HCT116 (cell line): ENCODE results near the gene CCL13. TPM values are rescaled to one million over a fixed set of nuclear protein-coding genes. Genes with fewer than 3 reads are reported as not detected.

ENCODE experiments used
- ATAC-seq: fragments of 200-7000 bp; cut with Tn5 transposase; 2 replicates; pipeline ENCODE4 v1.9.1; 2020; ENCODE audit warnings: mild to moderate bottlenecking, moderate library complexity
- BruUV-seq: library from RNA; stranded (reverse); fragments of 400-500 nt; replicated peaks from 2 replicates; lab custom pipeline; 2021; lab: Mats Ljungman, UMichigan
- CTCF ChIA-PET: fragments of 300-600 bp; sonication (Branson Sonifier 250); formaldehyde crosslinking; loops from one replicate; lab custom pipeline; 2021; ENCODE audit warnings: antibody characterized with exemption; lab: Charles Lee
- POLR2A ChIA-PET: fragments of 300-600, 350-600 bp; sonication (Branson Sonifier 250); formaldehyde crosslinking; loops from one replicate; lab custom pipeline; 2021; ENCODE audit warnings: antibody characterized with exemption; lab: Charles Lee
- RAD21 ChIA-PET, 2 experiments: fragments of 300-600 bp; sonication (Branson Sonifier 250); formaldehyde crosslinking; loops; one replicate each; lab custom pipeline; 2023; ENCODE audit warnings: low total read pairs in 2 of 2; ENCODE audit not compliant: uncharacterized antibody in 2 of 2, unreplicated experiment in 2 of 2, low non-redundant PET in 1 of 2; lab: Charles Lee
- DNase-seq: peaks from one replicate; pipeline ENCODE4 v3.0.0-alpha.2; 2010; ENCODE audit warnings: low read depth, low spot score
- H2AFZ ChIP-seq: fragments of 200-600 bp; shearing (Covaris generic), sonication (generic); 2 replicates; pipeline ENCODE4 v1.6.1; 2017; ENCODE audit warnings: low read depth, mixed run types, mixed read lengths, antibody characterized with exemption, low read length; ENCODE audit not compliant: poor library complexity, severe bottlenecking
- H3K27ac ChIP-seq: 2 replicates; pipeline ENCODE4 v1.5.1; 2012; ENCODE audit warnings: low read depth, low read length
- H3K27me3 ChIP-seq: fragments of 200-600 bp; sonication (generic); 2 replicates; pipeline ENCODE4 v1.6.1; 2016; ENCODE audit warnings: mixed run types, low read length, mixed read lengths; ENCODE audit not compliant: insufficient read depth
- H3K36me3 ChIP-seq, 2 experiments: fragments of 200-500 bp in 1 of 2; fragments of 200-600 bp in 1 of 2; sonication (Bioruptor generic) in 1 of 2; sonication (generic) in 1 of 2; 2 replicates each; pipeline versions ENCODE4 v1.5.1 to v1.6.1; 2014 to 2016; ENCODE audit warnings: low read length in 2 of 2, inconsistent platforms in 1 of 2, mixed read lengths in 1 of 2, mixed run types in 1 of 2; ENCODE audit not compliant: insufficient read depth in 2 of 2, control insufficient read depth in 1 of 2
- H3K4me1 ChIP-seq, 2 experiments: fragments of 200-600 bp in 1 of 2; sonication (generic) in 1 of 2; 2 replicates each; pipeline versions ENCODE4 v1.5.1 to v1.6.1; 2012 to 2017; ENCODE audit warnings: low read length in 2 of 2, inconsistent platforms in 1 of 2, mild to moderate bottlenecking in 1 of 2, mixed read lengths in 1 of 2, mixed run types in 1 of 2, moderate library complexity in 1 of 2; ENCODE audit not compliant: insufficient read depth in 2 of 2, control insufficient read depth in 1 of 2
- H3K4me2 ChIP-seq: fragments of 200-600 bp; sonication (generic); 2 replicates; pipeline ENCODE4 v1.6.1; 2017; ENCODE audit warnings: mixed run types, low read length, mixed read lengths
- H3K4me3 ChIP-seq, 2 experiments: fragments of 200-600 bp in 1 of 2; sonication (generic) in 1 of 2; replicated peaks in 1 of 2; 2 replicates each; pipeline ENCODE4 v1.5.1; 2011 to 2016; ENCODE audit warnings: low read length in 2 of 2, control low read depth in 1 of 2, low read depth in 1 of 2, mild to moderate bottlenecking in 1 of 2, mixed read lengths in 1 of 2, mixed run types in 1 of 2
- H3K79me2 ChIP-seq: fragments of 200-600 bp; sonication (generic); 2 replicates; pipeline ENCODE4 v1.6.1; 2017; ENCODE audit warnings: mild to moderate bottlenecking, mixed run types, low read length, moderate library complexity, mixed read lengths; ENCODE audit not compliant: insufficient read depth
- H3K9ac ChIP-seq: fragments of 200-600 bp; sonication (generic); 2 replicates; pipeline ENCODE4 v1.6.1; 2016; ENCODE audit warnings: low read length, mixed read lengths
- H3K9me2 ChIP-seq: fragments of 200-600 bp; sonication (generic), shearing (Covaris generic); 2 replicates; pipeline ENCODE4 v1.6.1; 2017; ENCODE audit warnings: mixed run types, mild to moderate bottlenecking, moderate library complexity; ENCODE audit not compliant: insufficient read depth
- H3K9me3 ChIP-seq, 2 experiments: fragments of 200-500 bp in 1 of 2; fragments of 200-600 bp in 1 of 2; sonication (Bioruptor generic) in 1 of 2; sonication (generic) in 1 of 2; 2 replicates each; pipeline ENCODE4 v1.6.1; 2014 to 2017; ENCODE audit warnings: low read length in 2 of 2, mixed read lengths in 2 of 2, inconsistent platforms in 1 of 2, low read depth in 1 of 2, mild to moderate bottlenecking in 1 of 2, mixed run types in 1 of 2, moderate library complexity in 1 of 2; ENCODE audit not compliant: control insufficient read depth in 1 of 2, insufficient read depth in 1 of 2
- H4K20me1 ChIP-seq: fragments of 200-600 bp; sonication (generic), shearing (Covaris generic); 2 replicates; pipeline ENCODE4 v1.6.1; 2017; ENCODE audit warnings: mixed run types, mild to moderate bottlenecking, moderate library complexity; ENCODE audit not compliant: insufficient read depth
- CEBPB ChIP-seq: IDR thresholded peaks from 2 replicates; pipeline ENCODE4 v1.6.1; 2012; ENCODE audit warnings: low read depth
- EGR1 ChIP-seq: IDR thresholded peaks from 2 replicates; pipeline ENCODE4 v1.6.1; 2012; ENCODE audit warnings: low read depth
- ELF1 ChIP-seq: IDR thresholded peaks from 2 replicates; pipeline ENCODE4 v1.6.1; 2012; ENCODE audit warnings: low read depth, borderline replicate concordance
- EZH2 ChIP-seq: fragments of 200-600 bp; sonication (generic); IDR thresholded peaks from 2 replicates; pipeline ENCODE4 v1.6.1; 2017; ENCODE audit warnings: antibody characterized with exemption, mixed run types
- EZH2phosphoT487 ChIP-seq: fragments of 200-600 bp; IDR thresholded peaks from 2 replicates; pipeline ENCODE4 v1.6.1; 2018; ENCODE audit warnings: antibody characterized with exemption, borderline replicate concordance
- POLR2A ChIP-seq: IDR thresholded peaks from 2 replicates; pipeline ENCODE4 v1.7.0; 2011; ENCODE audit warnings: borderline replicate concordance; ENCODE audit not compliant: insufficient read depth, insufficient read length; ENCODE audit errors: extremely low read depth
- POLR2AphosphoS5 ChIP-seq: IDR thresholded peaks from 2 replicates; pipeline ENCODE4 v1.6.1; 2011; ENCODE audit warnings: mild to moderate bottlenecking, low read depth, low read length, moderate library complexity
- RAD21 ChIP-seq: IDR thresholded peaks from 2 replicates; pipeline ENCODE4 v1.6.1; 2012; ENCODE audit warnings: low read depth, mild to moderate bottlenecking
- REST ChIP-seq: IDR thresholded peaks from 2 replicates; pipeline ENCODE4 v1.6.1; 2012; ENCODE audit warnings: low read depth
- TCF7L2 ChIP-seq: IDR thresholded peaks from 2 replicates; pipeline ENCODE4 v1.7.0; 2011; ENCODE audit warnings: borderline replicate concordance, inconsistent platforms; ENCODE audit not compliant: insufficient read depth, insufficient read length; ENCODE audit errors: extremely low read depth
- YY1 ChIP-seq: IDR thresholded peaks from 2 replicates; pipeline ENCODE4 v1.6.1; 2011; ENCODE audit warnings: low read length, low read depth, moderate library complexity, mild to moderate bottlenecking; ENCODE audit not compliant: insufficient replicate concordance; ENCODE audit errors: extremely low read depth
- ZFX ChIP-seq: fragments of 450-650 bp; IDR thresholded peaks from 2 replicates; pipeline ENCODE4 v1.6.1; 2017
- ZNF274 ChIP-seq: fragments of 200-500 bp; sonication (Bioruptor generic); IDR thresholded peaks from 2 replicates; pipeline ENCODE4 v1.6.1; 2014; ENCODE audit warnings: mild to moderate bottlenecking, low read depth, low read length, inconsistent platforms
- intact Hi-C: fragments of 100-400 bp; cut with micrococcal nuclease; formaldehyde crosslinking; loops from 2 replicates; pipeline ENCODE4 v1.10.0; 2022
- total RNA-seq: library from RNA; stranded (reverse); gene quantifications from one replicate; pipeline ENCODE4 v1.2.1, GENCODE V29; 2021; ENCODE audit not compliant: unreplicated experiment
- TF ChIP-seq, protein P1 (sequence below), 3 experiments: fragments of 200-600 bp in 1 of 3; sonication (generic) in 1 of 3; IDR thresholded peaks in 2 of 3; conservative IDR thresholded peaks in 1 of 3; 2 replicates each; pipeline ENCODE4 v1.5.1; 2012 to 2017; ENCODE audit warnings: low read depth in 2 of 3, low read length in 2 of 3, antibody characterized with exemption in 1 of 3, borderline replicate concordance in 1 of 3, control low read depth in 1 of 3, mild to moderate bottlenecking in 1 of 3, mixed read lengths in 1 of 3, mixed run types in 1 of 3, moderate library complexity in 1 of 3; ENCODE audit not compliant: insufficient read depth in 1 of 3

CCL13 gene
- total RNA-seq, 1 experiment from 2014 or later: not detected

- no peak for TF ChIP-seq EZH2phosphoT487
- TF ChIP-seq ZFX: no peak
- no peak for TF ChIP-seq EZH2
- no peak for TF ChIP-seq REST
- no peak for TF ChIP-seq YY1
These were observed 23.6 kb downstream of the CCL13 start (continued) for GRCh38 chr17:34379868-34380267.

GRCh38 chr17:34382621-34383124, 26.4 kb downstream of the CCL13 start:
- H4K20me1 ChIP-seq: no peaks in the 10 kb centered on the region
- H3K79me2 ChIP-seq: no peaks in the 10 kb centered on the region
- RAD21 ChIA-PET: no interaction called here
- intact Hi-C loops: loop anchor here (10.0 kb wide), 1 partner anchor 58 kb away; no protein-coding TSS in a partner anchor
- no peaks in the 10 kb centered on the region for H3K9me3 ChIP-seq
- H3K4me2 ChIP-seq: no peak overlapping the region
- no peak for DNase-seq
- no peaks in the 10 kb centered on the region for H3K9me2 ChIP-seq
- CTCF ChIA-PET: no interaction called here
- no peak overlapping the region for H2AFZ ChIP-seq
- H3K36me3 ChIP-seq: no peaks in the 10 kb centered on the region
- no peaks in the 10 kb centered on the region for H3K4me1 ChIP-seq
- H3K27me3 ChIP-seq: peaks cover 52% of the 10 kb centered on the region
- H3K27ac ChIP-seq: no peak overlapping the region
- TF ChIP-seq YY1: no peak
- TF ChIP-seq ZNF274: no peak
- TF ChIP-seq ELF1: no peak
- TF ChIP-seq POLR2A: no peak
- TF ChIP-seq EGR1: no peak
- TF ChIP-seq, protein P1, sequence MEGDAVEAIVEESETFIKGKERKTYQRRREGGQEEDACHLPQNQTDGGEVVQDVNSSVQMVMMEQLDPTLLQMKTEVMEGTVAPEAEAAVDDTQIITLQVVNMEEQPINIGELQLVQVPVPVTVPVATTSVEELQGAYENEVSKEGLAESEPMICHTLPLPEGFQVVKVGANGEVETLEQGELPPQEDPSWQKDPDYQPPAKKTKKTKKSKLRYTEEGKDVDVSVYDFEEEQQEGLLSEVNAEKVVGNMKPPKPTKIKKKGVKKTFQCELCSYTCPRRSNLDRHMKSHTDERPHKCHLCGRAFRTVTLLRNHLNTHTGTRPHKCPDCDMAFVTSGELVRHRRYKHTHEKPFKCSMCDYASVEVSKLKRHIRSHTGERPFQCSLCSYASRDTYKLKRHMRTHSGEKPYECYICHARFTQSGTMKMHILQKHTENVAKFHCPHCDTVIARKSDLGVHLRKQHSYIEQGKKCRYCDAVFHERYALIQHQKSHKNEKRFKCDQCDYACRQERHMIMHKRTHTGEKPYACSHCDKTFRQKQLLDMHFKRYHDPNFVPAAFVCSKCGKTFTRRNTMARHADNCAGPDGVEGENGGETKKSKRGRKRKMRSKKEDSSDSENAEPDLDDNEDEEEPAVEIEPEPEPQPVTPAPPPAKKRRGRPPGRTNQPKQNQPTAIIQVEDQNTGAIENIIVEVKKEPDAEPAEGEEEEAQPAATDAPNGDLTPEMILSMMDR (IDR thresholded peaks at IDR 0.05 in 2 of 3, conservative IDR thresholded peaks at IDR 0.05 in 1 of 3; ENCODE audit: borderline replicate concordance in 1 of 3, insufficient read depth in 1 of 3, low read depth in 2 of 3, low read length in 2 of 3): no peak
- TF ChIP-seq TCF7L2: no peak
- TF ChIP-seq EZH2phosphoT487: no peak
- no peak for TF ChIP-seq CEBPB
- TF ChIP-seq POLR2AphosphoS5: no peak
- TF ChIP-seq RAD21: no peak
- TF ChIP-seq, all 23 proteins: peak for 0
- Histone ChIP-seq H3K9ac (no peak overlapping the region), H3K4me3 (no peak overlapping the region)
- POLR2A ChIA-PET: no interaction called here
- no peak for ATAC-seq
- BruUV-seq: no TSS peak
